AG09309 (cell line): Measurements from ENCODE around the gene TTC12.

ENCODE experiments used
- DNase-seq: peaks from one replicate; pipeline ENCODE4 v3.0.0-alpha.2; 2010; ENCODE audit warnings: low read depth
- H3K4me3 ChIP-seq: 2 replicates; pipeline ENCODE4 v1.5.1; 2011; ENCODE audit warnings: mild to moderate bottlenecking, low read depth, low read length, moderate library complexity; ENCODE audit not compliant: control insufficient read depth
- CTCF ChIP-seq: IDR thresholded peaks from 2 replicates; pipeline ENCODE4 v1.5.1; 2011; ENCODE audit warnings: mild to moderate bottlenecking, low read depth, low read length, inconsistent platforms; ENCODE audit not compliant: insufficient read depth, control insufficient read depth; ENCODE audit errors: missing control alignments

TTC12 gene

GRCh38 chr11:113271551-113272245, 42.7 kb upstream of the TTC12 start:
- no peak for TF ChIP-seq CTCF
- DNase-seq, result no peak
- no peak overlapping the region for H3K4me3 ChIP-seq

GRCh38 chr11:113272281-113272680, 42.1 kb upstream of the TTC12 start:
- TF ChIP-seq CTCF, result no peak
- DNase-seq, result no peak
- no peak overlapping the region for H3K4me3 ChIP-seq

DNA sequence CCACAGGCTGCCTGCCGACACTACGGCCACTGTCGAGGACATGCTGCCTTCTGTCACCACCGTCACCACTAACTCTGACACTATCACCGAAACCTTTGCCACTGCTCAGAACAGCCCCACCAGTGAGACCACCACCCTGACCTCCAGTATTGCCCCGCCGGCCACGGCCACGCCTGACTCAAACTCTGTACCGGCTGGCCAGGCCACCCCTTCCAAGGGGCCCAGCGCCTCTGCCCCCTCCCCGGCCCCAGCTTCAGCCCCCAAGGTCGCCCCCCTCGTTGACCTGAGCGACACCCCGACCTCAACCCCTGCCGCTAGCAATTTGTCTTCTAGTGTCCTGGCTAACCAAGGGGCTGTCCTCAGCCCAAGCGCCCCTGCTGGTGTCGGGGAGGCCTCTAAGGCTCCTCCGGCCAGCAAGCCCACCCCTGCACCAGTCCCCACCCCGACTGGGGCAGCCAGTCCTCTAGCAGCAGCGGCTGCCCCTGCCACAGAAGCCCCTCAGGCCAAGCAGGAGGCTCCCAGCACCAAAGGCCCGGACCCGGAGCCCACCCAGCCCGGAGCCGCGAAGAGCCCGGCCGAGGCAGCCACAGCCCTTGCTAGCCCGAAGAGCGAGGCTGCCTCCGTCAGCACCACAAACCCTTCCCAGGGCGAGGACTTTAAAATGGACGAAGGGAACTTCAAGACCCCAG, 41.3 kb upstream of the TTC12 start:
- no peak for DNase-seq
- no peak for TF ChIP-seq CTCF
- no peak overlapping the region for H3K4me3 ChIP-seq

DNA sequence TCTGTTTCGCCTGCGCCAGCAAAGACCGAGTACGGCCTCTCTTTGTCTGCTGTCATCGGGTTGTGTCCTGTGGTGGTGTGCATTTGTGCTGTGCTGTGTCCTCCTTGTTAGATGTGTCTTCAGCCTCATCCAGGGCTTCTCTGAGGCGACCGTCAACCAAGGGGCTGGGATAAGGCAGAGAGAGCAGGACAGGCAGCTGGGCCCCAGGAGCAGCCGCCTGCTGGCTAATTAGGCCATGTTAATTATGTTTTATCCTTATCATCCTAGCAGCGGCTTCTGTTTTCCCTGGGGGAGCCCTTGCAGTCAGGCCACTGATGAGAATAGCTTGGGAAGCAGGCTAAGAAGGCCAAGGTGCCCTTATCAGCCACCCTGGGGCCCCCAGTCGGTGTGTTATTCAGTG, 40.7 kb upstream of the TTC12 start:
- no peak for TF ChIP-seq CTCF
- no peak overlapping the region for H3K4me3 ChIP-seq
- DNase-seq, result no peak

- no peak for TF ChIP-seq CTCF
- DNase-seq, result no peak
- no peak overlapping the region for H3K4me3 ChIP-seq
Observed at GRCh38 chr11:113274713-113275582, 39.4 kb upstream of the TTC12 start.

DNA sequence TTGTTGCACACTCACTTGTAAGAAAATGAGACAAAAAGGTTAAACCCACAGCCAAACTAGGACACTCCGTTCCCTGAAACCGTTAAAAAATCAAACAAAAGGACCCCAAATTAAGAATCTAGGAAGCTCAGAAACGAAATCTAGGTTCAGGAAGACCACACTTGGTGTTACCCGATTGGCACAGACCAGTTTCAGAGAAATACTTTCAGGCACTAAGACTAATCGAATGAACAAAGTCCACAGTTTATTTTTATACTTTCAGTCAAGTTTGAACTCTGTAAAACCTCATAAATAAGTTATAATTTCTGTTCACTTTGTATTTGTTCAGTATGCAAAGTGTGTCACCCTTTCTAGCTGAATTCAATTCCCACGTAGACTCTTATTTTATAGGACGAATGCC, 38.8 kb upstream of the TTC12 start:
- TF ChIP-seq CTCF, result no peak
- no peak for DNase-seq
- H3K4me3 ChIP-seq, result no peak overlapping the region
